Jurkat, Clone E6-1 (cell line): ENCODE measurements around the gene TACC2.

Experiments
- DNase-seq: peaks from one replicate; pipeline ENCODE4 v3.0.0-alpha.2; 2011; ENCODE audit warnings: low read depth, low spot score
- H3K4me3 ChIP-seq: 2 replicates; pipeline ENCODE4 v1.5.1; 2011; ENCODE audit warnings: mild to moderate bottlenecking, low read length, control low read depth, moderate library complexity

Gene TACC2

DNA sequence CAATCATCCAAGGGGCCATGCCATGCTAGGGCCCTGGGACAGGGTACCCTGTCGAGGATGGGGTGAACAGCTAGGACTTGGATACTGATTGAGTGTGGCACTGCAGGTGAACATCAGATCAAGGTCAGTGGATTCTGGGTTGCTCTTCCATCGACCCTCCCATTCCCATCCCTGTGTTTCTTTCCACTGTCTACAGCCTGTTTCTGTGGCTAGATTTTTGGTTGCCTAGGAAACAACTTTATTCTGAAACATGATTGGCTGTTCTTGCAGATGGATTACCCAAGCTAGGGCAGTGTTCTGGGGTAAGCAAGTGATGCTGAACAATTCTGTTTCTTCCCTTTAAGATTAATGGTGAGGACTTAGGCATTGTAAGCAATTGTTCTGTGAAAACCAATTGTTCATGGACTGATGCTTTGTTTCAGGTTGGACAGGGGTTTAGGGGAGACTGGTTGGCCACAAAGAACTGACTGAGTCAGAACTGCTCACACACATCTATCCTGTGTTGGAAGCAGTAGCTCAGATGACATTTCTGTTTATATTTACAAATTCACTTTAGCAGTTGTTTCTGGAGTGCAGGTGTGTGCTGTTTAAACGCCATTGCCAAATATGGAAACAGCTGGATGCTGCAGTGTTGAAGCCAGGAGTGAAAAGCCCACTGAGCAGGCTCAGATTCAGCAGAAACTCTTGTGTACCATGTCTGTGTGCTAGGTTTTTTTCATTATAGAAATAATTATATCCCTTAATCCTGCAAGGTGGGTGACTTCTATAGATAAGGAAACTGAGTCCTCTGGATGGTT is 179.8 kb downstream of the TACC2 start:
- DNase-seq = no peak
- H3K4me3 ChIP-seq = no peak overlapping the region

DNA sequence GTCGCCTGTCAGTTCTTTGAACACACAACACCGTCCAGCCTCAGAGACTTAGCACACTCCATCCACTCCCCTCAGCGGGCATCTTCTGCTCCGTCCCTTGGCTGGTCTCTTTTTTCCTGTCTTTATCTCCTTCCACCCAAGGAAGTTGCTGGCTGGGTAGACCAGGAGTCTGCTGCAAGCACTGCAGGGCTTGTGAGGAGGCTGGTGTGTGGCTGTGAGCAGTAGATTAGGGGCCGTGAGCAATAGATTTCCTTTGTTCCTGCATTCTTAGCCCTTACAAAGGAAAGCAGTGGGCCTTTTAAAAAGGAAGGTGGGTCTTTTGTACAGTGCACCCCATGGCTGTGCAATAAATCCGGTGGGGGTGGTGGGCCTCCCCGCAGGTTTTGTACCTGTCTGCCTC is 181.8 kb downstream of the TACC2 start:
- H3K4me3 ChIP-seq = no peak overlapping the region
- no peak for DNase-seq

DNA sequence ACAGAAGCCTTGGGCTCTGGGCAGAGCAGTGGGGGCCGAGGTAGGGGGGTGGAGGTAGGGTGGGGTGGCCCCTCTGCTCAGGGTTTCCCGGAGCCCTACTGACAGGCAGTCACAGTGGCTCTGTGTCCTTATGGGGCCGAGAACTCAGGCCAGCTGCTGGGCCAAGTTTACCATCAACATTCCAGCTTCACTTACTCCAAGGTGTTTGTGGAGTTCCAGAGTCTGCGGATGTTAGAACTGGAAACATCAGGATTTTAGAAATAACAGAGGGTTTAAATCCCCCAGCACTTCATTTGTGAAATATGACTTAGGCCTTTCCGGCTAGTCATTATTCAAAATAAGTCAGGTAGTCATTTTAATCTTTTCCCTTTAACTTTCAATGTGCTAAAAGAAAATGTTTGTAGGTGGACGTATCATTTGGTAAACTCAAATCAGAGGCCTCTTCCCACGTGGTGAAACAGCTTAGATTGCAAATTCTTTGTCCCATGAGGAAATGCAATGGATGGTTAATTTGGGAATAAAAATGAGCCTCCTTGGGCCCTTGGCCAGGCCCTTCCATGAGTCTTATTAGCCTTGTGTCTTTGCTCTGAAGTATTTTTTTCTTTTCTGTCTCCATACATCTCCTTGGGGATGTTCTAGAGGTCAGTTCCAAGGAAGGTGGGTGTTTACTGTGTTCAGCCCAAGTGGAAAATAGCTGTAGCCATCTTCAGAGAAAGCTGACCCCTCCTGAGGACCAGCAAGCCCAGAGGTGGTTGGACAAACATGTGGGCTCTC is 182.5 kb downstream of the TACC2 start:
- no peak for DNase-seq
- no peak overlapping the region for H3K4me3 ChIP-seq

- H3K4me3 ChIP-seq = no peak overlapping the region
- DNase-seq = no peak
Observed at GRCh38 chr10:122172361-122173008, 183.5 kb downstream of the TACC2 start.

- no peak for DNase-seq
- H3K4me3 ChIP-seq = no peak overlapping the region
Observed at GRCh38 chr10:122173337-122173736, 184.4 kb downstream of the TACC2 start.

GRCh38 chr10:122173766-122174435 is 184.9 kb downstream of the TACC2 start:
- DNase-seq = no peak
- no peak overlapping the region for H3K4me3 ChIP-seq

DNA sequence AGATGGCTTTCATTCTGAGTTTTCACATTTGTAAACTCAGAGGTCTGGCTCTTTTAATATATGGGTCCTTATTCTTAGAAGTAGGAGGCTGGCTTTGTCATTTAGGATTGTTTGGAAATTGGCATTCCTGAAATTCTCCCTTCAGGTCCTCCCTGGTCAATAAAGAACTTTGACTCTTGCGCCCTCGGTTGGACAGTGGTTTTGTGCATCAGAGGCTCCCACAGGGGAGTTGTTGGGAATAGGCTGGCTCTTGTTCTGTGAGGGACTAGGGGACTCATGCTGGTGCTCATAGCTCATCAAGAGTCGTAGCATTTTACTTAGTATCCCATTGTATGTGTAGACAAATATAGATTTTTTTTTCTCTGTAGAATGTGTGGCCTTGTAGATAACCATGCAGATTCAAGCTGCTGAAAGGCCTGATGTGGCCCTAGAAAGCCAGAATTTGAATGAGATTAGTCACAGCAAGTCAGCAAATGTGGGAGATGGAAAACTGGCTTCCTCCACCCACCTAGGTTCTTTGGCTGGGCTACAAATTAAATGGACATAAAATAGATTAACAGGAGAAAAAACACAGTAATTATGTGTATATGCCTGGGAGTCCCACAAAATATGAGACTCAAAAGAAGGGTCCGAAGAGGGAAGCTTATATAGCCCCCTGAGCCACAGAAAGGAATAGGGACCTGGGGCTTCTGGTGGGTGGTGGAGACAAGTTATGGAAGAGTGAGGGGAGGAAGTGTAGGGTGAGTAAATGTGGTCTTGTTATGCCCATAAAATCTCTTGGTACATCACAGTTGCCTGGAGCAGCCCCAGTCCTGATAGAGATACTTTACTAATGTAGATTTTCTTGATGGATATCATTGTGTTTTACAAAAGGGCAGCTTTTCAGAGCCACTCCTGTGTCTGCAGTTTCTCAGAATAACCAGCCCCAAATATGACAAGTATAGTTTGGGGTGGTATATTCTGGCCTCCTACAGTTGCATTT is 187.6 kb downstream of the TACC2 start:
- H3K4me3 ChIP-seq = no peak overlapping the region
- DNase-seq = no peak

- no peak overlapping the region for H3K4me3 ChIP-seq
- no peak for DNase-seq
Observed at GRCh38 chr10:122178655-122179054, 189.7 kb downstream of the TACC2 start.

DNA sequence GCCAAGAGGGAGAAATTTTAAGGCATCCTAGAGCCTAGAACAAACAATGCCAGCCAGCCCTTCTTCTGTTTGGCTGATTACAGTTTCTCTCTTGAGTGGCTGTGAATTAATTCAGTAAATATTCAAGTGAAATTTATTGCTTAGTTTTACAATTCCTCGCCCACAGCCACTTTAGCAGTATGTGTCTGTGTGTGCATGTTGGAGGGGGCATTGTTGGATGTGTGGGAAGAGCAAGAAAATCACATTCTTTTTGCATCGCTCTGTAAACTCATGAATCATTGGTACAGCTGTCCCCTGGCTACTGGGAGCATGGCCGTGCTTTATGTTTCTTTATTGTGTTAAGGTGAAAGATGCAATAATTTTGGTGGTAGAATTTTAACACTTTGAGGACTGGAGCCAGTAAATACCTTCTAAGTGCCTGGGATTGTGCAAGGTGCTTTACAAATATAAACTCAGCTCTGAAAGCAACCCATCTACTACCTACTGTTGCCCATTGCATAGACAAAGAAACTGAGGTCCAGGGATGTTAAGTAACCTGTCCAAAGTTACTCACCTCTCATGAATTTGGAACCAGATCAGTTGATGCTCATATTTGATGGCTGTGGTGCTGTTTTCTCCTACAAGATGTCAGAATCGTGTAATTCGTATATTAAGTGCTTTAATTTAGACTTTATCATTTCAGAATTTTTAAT is 192.2 kb downstream of the TACC2 start:
- no peak overlapping the region for H3K4me3 ChIP-seq
- DNase-seq = no peak

GRCh38 chr10:122181876-122182275 is 192.9 kb downstream of the TACC2 start:
- DNase-seq = no peak
- H3K4me3 ChIP-seq = no peak overlapping the region

DNA sequence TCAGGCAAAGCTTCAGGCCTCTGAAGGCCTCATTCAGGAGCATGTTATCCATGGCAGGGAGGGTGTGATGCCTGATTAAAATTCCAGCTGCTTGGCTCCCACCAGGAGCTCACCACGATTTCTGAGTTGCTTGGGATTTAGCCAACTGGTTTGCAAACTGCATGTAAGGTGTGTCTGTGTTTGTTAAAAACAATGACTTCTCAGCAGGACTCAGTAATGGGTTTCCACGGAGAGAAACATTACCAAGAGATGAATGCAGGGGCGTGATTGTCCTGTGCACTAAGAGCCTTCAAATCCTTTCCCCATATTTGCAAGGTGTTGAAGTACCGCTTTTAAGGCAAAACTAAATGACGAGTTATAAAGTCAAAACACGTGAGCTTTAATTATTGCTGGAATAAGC is 193.3 kb downstream of the TACC2 start:
- no peak overlapping the region for H3K4me3 ChIP-seq
- no peak for DNase-seq

GRCh38 chr10:122184254-122184653 is 195.3 kb downstream of the TACC2 start:
- DNase-seq = no peak
- no peak overlapping the region for H3K4me3 ChIP-seq

GRCh38 chr10:122185643-122186042 is 196.7 kb downstream of the TACC2 start:
- no peak for DNase-seq

DNA sequence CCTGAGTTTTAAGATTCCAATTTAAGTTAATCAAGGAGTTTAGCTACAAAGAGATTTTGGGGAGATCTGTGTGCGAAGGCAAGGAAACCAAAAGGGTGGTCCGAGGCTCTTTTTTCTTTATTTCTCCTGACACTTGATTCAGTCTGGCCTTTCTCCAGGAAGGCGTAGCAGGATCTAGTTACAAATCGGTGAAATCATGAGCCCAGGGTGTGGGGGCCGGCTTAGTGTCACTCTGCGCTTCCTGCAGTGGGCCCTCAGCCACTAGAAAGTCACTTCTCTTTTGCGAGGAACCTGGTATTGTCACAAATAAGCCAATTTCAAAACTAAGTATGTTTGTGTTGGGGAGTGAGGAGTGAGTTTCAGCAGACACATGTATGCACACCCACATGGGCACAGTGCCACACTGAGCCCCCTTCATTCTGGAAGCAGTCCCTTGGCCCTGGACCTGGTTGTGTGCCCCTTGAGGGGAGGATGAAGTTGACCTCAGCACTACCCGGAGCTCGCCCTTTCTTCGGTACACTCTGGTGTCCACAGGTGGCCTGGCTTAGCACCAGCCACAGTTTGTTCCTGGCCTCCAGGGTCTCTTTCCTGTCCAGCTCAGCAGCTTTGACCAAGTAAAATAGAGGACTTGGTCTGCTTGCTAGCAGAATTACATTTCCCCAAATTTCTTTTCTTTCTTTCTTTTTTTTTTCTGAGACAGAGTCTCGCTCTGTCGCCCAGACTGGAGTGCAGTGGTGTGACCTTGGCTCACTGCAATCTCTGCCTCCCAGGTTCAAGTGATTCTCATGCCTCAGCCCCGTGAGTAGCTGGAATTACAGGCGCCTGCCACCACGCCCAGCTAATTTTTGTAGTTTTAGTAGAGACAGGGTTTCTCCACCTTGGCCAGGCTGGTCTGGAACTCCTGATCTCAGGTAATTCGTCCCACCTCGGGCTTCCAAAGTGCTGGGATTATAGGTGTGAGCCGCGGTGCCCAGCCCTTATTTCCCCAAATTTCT is 198.2 kb downstream of the TACC2 start:
- H3K4me3 ChIP-seq = no peak overlapping the region
- no peak for DNase-seq

More at GRCh38 chr10:122185643-122186042, 196.7 kb downstream of the TACC2 start:
- H3K4me3 ChIP-seq = no peak overlapping the region

- H3K4me3 ChIP-seq = no peak overlapping the region
- no peak for DNase-seq
Observed at GRCh38 chr10:122188706-122189105, 199.7 kb downstream of the TACC2 start.

GRCh38 chr10:122189185-122189584 is 200.2 kb downstream of the TACC2 start:
- DNase-seq = no peak
- no peak overlapping the region for H3K4me3 ChIP-seq
